ENCODE data around the gene RNF150. TPM values are rescaled to one million over a fixed set of nuclear protein-coding genes. Genes with fewer than 3 reads are reported as not detected.

The RNF150 gene
- total and polyA plus RNA-seq, 2 of the 8 experiments (the other 6 are each of a cell fraction or from before 2014, with no cell fraction given): 3.4 to 4.8 TPM

GRCh38 chr4:140884431-140885058, 248.7 kb downstream of the RNF150 start:
- H2BK5ac ChIP-seq (ENCODE audit: low read depth, low read length): no peak overlapping the region
- peak; percentile 83 for FAIRE-seq
- H3K4me1 ChIP-seq (replicated peaks in 1 of 4; ENCODE audit: control insufficient read depth in 3 of 4, insufficient read depth in 4 of 4, low read length in 3 of 4): no peaks in the 10 kb centered on the region
- no peak overlapping the region for H3K4me3 ChIP-seq (ENCODE audit: extremely low read depth in 1 of 4, insufficient read depth in 2 of 4, low read depth in 3 of 4, low read length in 4 of 4)
- no peak overlapping the region for H2BK120ac ChIP-seq (replicated peaks; ENCODE audit: low read depth, low read length)
- H4K20me1 ChIP-seq (replicated peaks in 1 of 2; ENCODE audit: control insufficient read depth in 1 of 2, insufficient read depth in 2 of 2, low read length in 2 of 2): no peaks in the 10 kb centered on the region
- no peak overlapping the region for H3K56ac ChIP-seq (replicated peaks; ENCODE audit: insufficient read length, low read depth, low read length)
- no peak overlapping the region for H2BK20ac ChIP-seq (ENCODE audit: low read length)
- no peaks in the 10 kb centered on the region for H3K27me3 ChIP-seq (replicated peaks in 1 of 4; ENCODE audit: control insufficient read depth in 3 of 4, extremely low read depth in 1 of 4, insufficient read depth in 3 of 4, low read length in 3 of 4)
- no peak overlapping the region for H3K14ac ChIP-seq (ENCODE audit: insufficient read length)
- H2AK5ac ChIP-seq (ENCODE audit: low read depth, low read length): no peak overlapping the region
- no peak overlapping the region for H4K8ac ChIP-seq (ENCODE audit: extremely low read depth, insufficient read depth, low read length)
- H3K79me2 ChIP-seq (ENCODE audit: control insufficient read depth in 1 of 2, insufficient read depth in 2 of 2, low read length in 2 of 2): no peaks in the 10 kb centered on the region
- H2AFZ ChIP-seq (ENCODE audit: low read length): peak overlapping the region; percentile 70; the same call in 1 of the 2 replicates
- H3K36me3 ChIP-seq (ENCODE audit: control insufficient read depth in 2 of 4, insufficient read depth in 4 of 4, low read length in 3 of 4): no peaks in the 10 kb centered on the region
- CTCF ChIA-PET (ENCODE audit: partially characterized antibody): interaction anchor here (0.6 to 8.2 kb wide), 27 partner anchors 9 to 554 kb away, joined by 3 to 68 read pairs (median 4); partner anchors contain the start of gene RNF150
- H2BK12ac ChIP-seq (ENCODE audit: low read depth, low read length): no peak overlapping the region
- H3K79me1 ChIP-seq (ENCODE audit: low read depth, low read length): no peaks in the 10 kb centered on the region
- peak; percentile 13 to 57 for DNase-seq (ENCODE audit: low read depth in 1 of 2, low spot score in 2 of 2)
- H3K27ac ChIP-seq (ENCODE audit: low read depth, low read length): no peak overlapping the region
- H3K23me2 ChIP-seq (ENCODE audit: low read depth, low read length): no peaks in the 10 kb centered on the region
- WGBS, 2 experiments (ENCODE audit: extremely low coverage in 1 of 2, insufficient coverage in 1 of 2, insufficient read length in 1 of 2, insufficient replicate concordance in 2 of 2, low coverage in 1 of 2, low lambda C conversion rate in 2 of 2, missing lambda C conversion rate in 1 of 2): 44% methylated on average over 4 of the region's 4 CpGs; no CpG with 5 or more reads in 1 of the 2 experiments
- POLR2A ChIA-PET (ENCODE audit: partially characterized antibody): interaction anchor here (1.3 kb wide), 2 partner anchors 15 to 247 kb away, joined by 3 read pairs; no protein-coding TSS in a partner anchor
- H3K18ac ChIP-seq (ENCODE audit: extremely low read depth, low read length): no peak overlapping the region
- H3K9me3 ChIP-seq (ENCODE audit: insufficient read depth in 2 of 2, low read depth in 1 of 2, low read length in 1 of 2): no peaks in the 10 kb centered on the region
- H3K9ac ChIP-seq (replicated peaks in 1 of 4; ENCODE audit: extremely low read depth in 1 of 4, low read depth in 3 of 4, low read length in 3 of 4): peak overlapping the region in 1 of 4 experiments; percentile 9; a peak in 1 of 7 replicates
- H3K4ac ChIP-seq (replicated peaks; ENCODE audit: insufficient read length, low read depth, low read length): no peak overlapping the region
- no peak overlapping the region for H3K23ac ChIP-seq (ENCODE audit: insufficient read length)
- no peak overlapping the region for H2BK15ac ChIP-seq (ENCODE audit: low read length)
- H3K4me2 ChIP-seq (ENCODE audit: insufficient read depth in 1 of 2, low read depth in 2 of 2, low read length in 2 of 2): no peak overlapping the region
- H4K5ac ChIP-seq (ENCODE audit: insufficient read length, low read depth, low read length): no peak overlapping the region
- H4K91ac ChIP-seq (replicated peaks; ENCODE audit: insufficient read length, low read length): no peak overlapping the region
- no peak for TF ChIP-seq RBBP5 (IDR thresholded peaks at IDR 0.05; ENCODE audit: borderline replicate concordance, low read depth, low read length)
- no peak for TF ChIP-seq CHD1 (IDR thresholded peaks at IDR 0.05; ENCODE audit: low read depth, low read length)
- TF ChIP-seq USF2 (IDR thresholded peaks at IDR 0.05; ENCODE audit: low read length): 0 out of 2 replicates have a peak, but pooled peaks have one; percentile 13
- TF ChIP-seq ZNF274 (IDR thresholded peaks at IDR 0.05; ENCODE audit: borderline replicate concordance, extremely low read depth, low read length): no peak
- TF ChIP-seq POLR2AphosphoS5 (IDR thresholded peaks at IDR 0.05; ENCODE audit: low read depth, low read length): no peak
- TF ChIP-seq EGR1 (IDR thresholded peaks at IDR 0.05; ENCODE audit: borderline replicate concordance, low read depth, low read length): no peak
- no peak for TF ChIP-seq SP4 (IDR thresholded peaks at IDR 0.05; ENCODE audit: low read length)
- TF ChIP-seq RAD21 (IDR thresholded peaks at IDR 0.05 in 1 of 2, conservative IDR thresholded peaks at IDR 0.05 in 1 of 2; ENCODE audit: low read depth in 2 of 2, low read length in 2 of 2): peak; percentile 88 to 93
- TF ChIP-seq TAF7 (optimal IDR thresholded peaks at IDR 0.05; ENCODE audit: borderline replicate concordance, low read depth, low read length): no peak
- no peak for TF ChIP-seq SIX5 (IDR thresholded peaks at IDR 0.05; ENCODE audit: low read depth, low read length)
- TF ChIP-seq RFX5 (IDR thresholded peaks at IDR 0.05; ENCODE audit: borderline replicate concordance, low read depth, low read length): no peak

All from H1 (cell line).